ENCODE data around the gene HCFC1.

The HCFC1 gene

DNA sequence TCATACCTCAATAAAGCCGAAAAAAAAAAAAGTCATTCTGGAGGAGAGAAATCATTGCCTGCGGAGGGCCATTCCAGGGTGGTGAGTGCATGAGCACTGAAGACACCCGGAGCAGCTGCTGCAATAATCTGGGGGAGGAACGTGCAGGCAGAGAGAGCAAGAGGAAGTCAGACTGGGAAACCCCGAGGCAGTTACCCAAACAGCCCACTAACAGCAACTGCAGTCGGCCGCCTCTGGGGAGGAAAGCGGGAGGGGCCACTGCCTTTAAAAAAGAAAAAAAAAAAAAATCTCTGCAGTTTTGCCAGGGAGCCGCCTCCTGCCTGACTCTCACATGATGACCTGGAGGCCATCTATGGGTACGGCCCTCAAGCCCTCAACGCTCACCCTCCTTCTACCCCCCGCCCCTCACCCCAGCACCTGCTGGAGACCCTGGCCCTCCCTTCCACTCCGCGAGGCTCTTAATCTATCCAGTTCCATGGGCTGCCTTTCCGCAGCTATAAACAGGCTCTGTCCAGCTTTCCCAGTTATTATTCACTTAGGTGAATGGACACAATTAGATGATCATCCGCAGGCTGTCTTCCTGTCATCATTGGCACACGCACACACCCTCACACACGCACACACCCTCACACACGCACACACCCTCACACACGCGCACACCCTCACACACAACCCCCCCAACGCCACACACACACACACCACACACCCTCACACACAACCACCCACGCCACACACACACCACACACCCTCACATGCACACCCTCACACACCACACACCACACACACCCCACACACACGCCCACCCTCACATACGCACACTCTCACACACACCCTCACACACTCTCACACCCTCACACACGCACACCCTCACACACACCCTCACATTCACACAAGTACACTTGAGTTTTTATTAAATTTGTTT is 70.5 kb downstream of the HCFC1 start:
- DNase-seq = peak; percentile 94

DNA sequence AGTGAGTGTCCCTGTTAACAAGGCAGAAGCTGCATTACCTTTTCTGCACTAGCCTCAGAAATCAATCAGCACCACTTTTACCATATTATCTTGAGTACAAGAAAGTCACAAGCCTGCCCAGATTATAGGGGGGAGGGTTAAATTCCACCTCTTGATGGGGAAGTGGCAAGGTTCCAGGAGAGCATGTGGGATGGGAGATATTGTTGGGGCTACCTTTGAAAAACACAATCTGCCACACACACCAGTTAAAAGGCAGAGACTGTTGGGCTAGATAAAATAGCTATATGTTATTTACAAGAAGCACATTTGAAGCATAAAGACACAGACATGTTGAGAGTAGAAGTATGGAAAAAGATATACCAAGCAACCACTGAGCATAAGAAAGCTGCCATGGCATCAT is 73.7 kb downstream of the HCFC1 start:
- DNase-seq = peak; percentile 86

All from DMS 273 treated with DMSO at 0.1 percent for 48 hours (cell line).